Fibroblast of lung (primary cell): ENCODE data around the gene LSS. TPM values are rescaled to one million over a fixed set of nuclear protein-coding genes. Genes with fewer than 3 reads are reported as not detected.

Source experiments
- DNase-seq, 2 donors: peaks; one replicate each; pipeline versions ENCODE4 v3.0.0 to v3.0.0-alpha.2; 2010; ENCODE audit warnings: low read depth in 2 of 2
- H2AFZ ChIP-seq: 2 replicates; pipeline ENCODE4 v1.5.1; 2012; ENCODE audit warnings: low read length, control low read depth, inconsistent platforms
- H3K27ac ChIP-seq: 2 replicates; pipeline ENCODE4 v1.5.1; 2011; ENCODE audit warnings: low read length, control low read depth; ENCODE audit not compliant: insufficient read depth
- H3K27me3 ChIP-seq: 2 replicates; pipeline ENCODE4 v1.5.1; 2011; ENCODE audit warnings: mild to moderate bottlenecking, low read length; ENCODE audit not compliant: control insufficient read depth, insufficient read depth
- H3K36me3 ChIP-seq: 2 replicates; pipeline ENCODE4 v1.5.1; 2011; ENCODE audit warnings: low read length; ENCODE audit not compliant: control insufficient read depth, insufficient read depth
- H3K4me1 ChIP-seq: 2 replicates; pipeline ENCODE4 v1.5.1; 2011; ENCODE audit warnings: low read length; ENCODE audit not compliant: control insufficient read depth, insufficient read depth; ENCODE audit errors: extremely low read depth
- H3K4me2 ChIP-seq: 2 replicates; pipeline ENCODE4 v1.5.1; 2011; ENCODE audit warnings: low read length, control low read depth; ENCODE audit not compliant: insufficient read depth; ENCODE audit errors: extremely low read depth
- H3K4me3 ChIP-seq, 4 experiments: fragments of 200-600 bp in 1 of 4; sonication (generic) in 1 of 4; replicated peaks in 1 of 4; 2 replicates each; pipeline ENCODE4 v1.5.1; 2011 to 2016; ENCODE audit warnings: low read length in 4 of 4, low read depth in 3 of 4, mild to moderate bottlenecking in 3 of 4, control low read depth in 2 of 4, inconsistent platforms in 1 of 4, mixed read lengths in 1 of 4; ENCODE audit not compliant: insufficient read depth in 1 of 4; ENCODE audit errors: control extremely low read depth in 1 of 4
- H3K79me2 ChIP-seq: 2 replicates; pipeline ENCODE4 v1.5.1; 2012; ENCODE audit warnings: mild to moderate bottlenecking, low read length, inconsistent platforms; ENCODE audit not compliant: control insufficient read depth, insufficient read depth
- H3K9ac ChIP-seq: 2 replicates; pipeline ENCODE4 v1.5.1; 2011; ENCODE audit warnings: mild to moderate bottlenecking, low read length, control low read depth; ENCODE audit not compliant: insufficient read depth
- H3K9me3 ChIP-seq: 2 replicates; pipeline ENCODE4 v1.5.1; 2012; ENCODE audit warnings: low read depth, low read length; ENCODE audit not compliant: control insufficient read depth, insufficient read depth
- H4K20me1 ChIP-seq: 2 replicates; pipeline ENCODE4 v1.5.1; 2011; ENCODE audit warnings: low read length; ENCODE audit not compliant: control insufficient read depth, insufficient read depth; ENCODE audit errors: extremely low read depth
- EZH2 ChIP-seq: IDR thresholded peaks from 2 replicates; pipeline ENCODE4 v1.5.1; 2012; ENCODE audit warnings: low read length, control low read depth, mild to moderate bottlenecking; ENCODE audit errors: missing control alignments
- polyA plus RNA-seq, 2 donors: library from polyadenylated mRNA; depleted of rRNA in 1 of 2; stranded (reverse) in 1 of 2; unstranded in 1 of 2; fragments of >200 nt; gene quantifications; 2 replicates each; pipeline ENCODE4 v1.2.1, GENCODE V29; 2011 to 2012; ENCODE audit warnings: missing spikeins in 1 of 2
- total RNA-seq: library from RNA; depleted of rRNA; stranded (reverse); fragments of >200 nt; gene quantifications from 2 replicates; pipeline ENCODE4 v1.2.1, GENCODE V29; 2014
- TF ChIP-seq, protein P1 (sequence below), 2 donors: IDR thresholded peaks in 1 of 2; conservative IDR thresholded peaks in 1 of 2; 1 replicate in 1 of 2; 2 replicates in 1 of 2; pipeline ENCODE4 v1.5.1; 2011 to 2012; ENCODE audit warnings: low read length in 2 of 2, control low read depth in 1 of 2, inconsistent platforms in 1 of 2, low read depth in 1 of 2, mild to moderate bottlenecking in 1 of 2

The LSS gene
- total and polyA plus RNA-seq, 2 donors (not counting 1 experiment from before 2014, with no cell fraction given), result 97.6 to 252 TPM

DNA sequence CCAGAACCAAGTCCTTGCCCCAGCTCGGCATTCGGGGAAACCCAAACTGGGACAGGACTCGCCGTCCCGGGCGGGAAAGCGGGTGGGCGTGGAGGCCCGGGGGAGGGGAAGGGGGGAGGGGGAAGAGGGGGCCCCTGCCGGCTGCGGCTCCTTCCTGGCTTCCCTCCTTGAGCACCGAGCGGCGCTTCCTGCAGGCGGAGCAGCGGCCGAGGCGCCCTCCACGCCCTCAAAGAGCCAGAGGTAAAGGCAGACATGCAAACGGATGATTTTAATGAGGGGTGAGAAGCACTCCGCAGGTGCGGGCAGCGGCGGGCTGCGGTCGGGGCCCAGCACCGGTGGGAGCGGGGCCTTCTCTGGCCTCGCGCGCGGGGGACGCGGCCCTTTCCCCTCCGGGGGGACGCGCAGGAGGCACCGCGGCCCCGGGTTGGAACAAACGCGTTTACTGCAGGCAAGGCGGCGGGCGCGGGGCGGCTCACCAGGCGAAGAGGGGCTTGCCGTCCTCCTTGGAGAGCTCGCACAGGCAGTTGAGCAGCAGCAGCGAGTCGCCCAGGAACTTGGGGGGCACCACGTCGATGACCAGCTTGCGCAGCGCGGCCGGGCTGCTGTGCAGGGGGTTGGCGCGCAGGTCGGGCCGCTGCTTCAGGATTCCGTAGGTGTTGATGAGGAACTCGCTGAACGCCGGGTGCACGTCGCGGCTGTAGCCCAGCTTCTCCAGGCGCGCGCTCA, 67.5 kb downstream of the LSS start:
- no peak overlapping the region for H2AFZ ChIP-seq
- no peak for DNase-seq
- no peaks in the 10 kb centered on the region for H3K79me2 ChIP-seq
- H3K4me3 ChIP-seq, result no peak overlapping the region
- TF ChIP-seq, protein P1, sequence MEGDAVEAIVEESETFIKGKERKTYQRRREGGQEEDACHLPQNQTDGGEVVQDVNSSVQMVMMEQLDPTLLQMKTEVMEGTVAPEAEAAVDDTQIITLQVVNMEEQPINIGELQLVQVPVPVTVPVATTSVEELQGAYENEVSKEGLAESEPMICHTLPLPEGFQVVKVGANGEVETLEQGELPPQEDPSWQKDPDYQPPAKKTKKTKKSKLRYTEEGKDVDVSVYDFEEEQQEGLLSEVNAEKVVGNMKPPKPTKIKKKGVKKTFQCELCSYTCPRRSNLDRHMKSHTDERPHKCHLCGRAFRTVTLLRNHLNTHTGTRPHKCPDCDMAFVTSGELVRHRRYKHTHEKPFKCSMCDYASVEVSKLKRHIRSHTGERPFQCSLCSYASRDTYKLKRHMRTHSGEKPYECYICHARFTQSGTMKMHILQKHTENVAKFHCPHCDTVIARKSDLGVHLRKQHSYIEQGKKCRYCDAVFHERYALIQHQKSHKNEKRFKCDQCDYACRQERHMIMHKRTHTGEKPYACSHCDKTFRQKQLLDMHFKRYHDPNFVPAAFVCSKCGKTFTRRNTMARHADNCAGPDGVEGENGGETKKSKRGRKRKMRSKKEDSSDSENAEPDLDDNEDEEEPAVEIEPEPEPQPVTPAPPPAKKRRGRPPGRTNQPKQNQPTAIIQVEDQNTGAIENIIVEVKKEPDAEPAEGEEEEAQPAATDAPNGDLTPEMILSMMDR (conservative IDR thresholded peaks at IDR 0.05 in 1 of 2, IDR thresholded peaks at IDR 0.05 in 1 of 2; ENCODE audit: low read depth in 1 of 2, low read length in 2 of 2), result no peak
- no peak for TF ChIP-seq EZH2
- no peaks in the 10 kb centered on the region for H3K36me3 ChIP-seq
- H3K27me3 ChIP-seq, result no peaks in the 10 kb centered on the region
- H3K9ac ChIP-seq, result no peak overlapping the region
- no peaks in the 10 kb centered on the region for H3K4me1 ChIP-seq
- no peak overlapping the region for H3K4me2 ChIP-seq
- no peak overlapping the region for H3K27ac ChIP-seq
- H3K9me3 ChIP-seq, result no peaks in the 10 kb centered on the region
- H4K20me1 ChIP-seq, result no peaks in the 10 kb centered on the region

DNA sequence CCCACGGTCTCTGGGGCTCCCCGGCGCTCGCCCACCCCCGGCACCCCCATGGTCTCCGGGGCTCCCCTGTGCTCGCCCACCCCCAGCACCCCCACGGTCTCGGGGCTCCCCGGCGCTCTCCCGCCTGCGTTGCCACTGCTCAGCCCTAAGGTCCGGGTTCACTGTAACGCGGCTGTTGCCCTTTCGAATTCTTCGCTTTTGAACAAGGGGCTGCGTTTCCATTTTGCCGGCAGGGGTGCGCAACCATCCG, 68.0 kb downstream of the LSS start:
- no peak for DNase-seq
- TF ChIP-seq, protein P1 (conservative IDR thresholded peaks at IDR 0.05 in 1 of 2, IDR thresholded peaks at IDR 0.05 in 1 of 2; ENCODE audit: low read depth in 1 of 2, low read length in 2 of 2), result no peak
- TF ChIP-seq EZH2, result no peak
- Histone ChIP-seq H3K79me2 (no peaks in the 10 kb centered on the region), H2AFZ (no peak overlapping the region), H4K20me1 (no peaks in the 10 kb centered on the region), H3K4me1 (no peaks in the 10 kb centered on the region), H3K9ac (no peak overlapping the region), H3K9me3 (no peaks in the 10 kb centered on the region), H3K27ac (no peak overlapping the region), H3K27me3 (no peaks in the 10 kb centered on the region), H3K4me3 (no peak overlapping the region), H3K4me2 (no peak overlapping the region), H3K36me3 (no peaks in the 10 kb centered on the region)

DNA sequence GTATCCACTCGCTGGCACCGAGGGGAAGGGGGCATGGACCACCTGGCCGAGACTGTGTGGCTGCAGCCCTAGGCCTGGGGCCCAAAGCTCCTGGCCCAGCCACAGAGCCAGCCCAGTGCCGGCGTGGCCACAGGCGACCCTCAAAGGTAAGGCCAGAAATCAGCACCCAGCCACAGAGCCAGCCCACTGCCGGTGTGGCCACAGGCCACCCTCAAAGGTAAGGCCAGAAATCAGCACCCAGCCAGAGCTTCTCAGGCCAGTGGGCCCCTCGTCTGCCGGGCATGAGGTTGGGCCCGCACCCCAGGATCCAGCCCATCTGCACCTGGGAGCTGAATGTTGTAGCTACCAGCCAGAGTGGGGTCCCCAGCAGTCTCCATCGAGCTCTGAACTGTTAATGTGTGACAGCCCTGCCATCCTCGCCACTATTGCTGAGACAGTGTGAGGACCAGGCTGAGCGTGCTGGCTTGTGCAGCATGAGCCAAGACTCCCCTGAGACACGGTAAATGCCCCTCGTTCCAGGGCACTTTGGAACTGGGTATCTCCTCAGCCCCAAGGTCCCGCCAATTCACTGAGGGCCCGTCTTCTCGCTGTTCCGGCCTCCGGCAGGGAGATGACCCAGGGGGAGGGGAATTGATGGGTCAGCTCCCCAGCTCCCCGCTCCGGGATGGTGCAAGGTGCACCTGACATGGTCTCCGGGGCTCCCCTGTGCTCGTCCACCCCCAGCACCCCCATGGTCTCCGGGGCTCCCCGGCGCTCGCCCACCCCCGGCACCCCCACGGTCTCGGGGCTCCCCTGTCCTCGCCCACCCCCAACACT, 68.5 kb downstream of the LSS start:
- H3K9me3 ChIP-seq, result no peaks in the 10 kb centered on the region

More for the DNA sequence above, 68.5 kb downstream of the LSS start:
- no peaks in the 10 kb centered on the region for H3K79me2 ChIP-seq
- no peak overlapping the region for H3K27ac ChIP-seq
- no peaks in the 10 kb centered on the region for H3K4me1 ChIP-seq
- no peaks in the 10 kb centered on the region for H3K36me3 ChIP-seq
- H2AFZ ChIP-seq, result no peak overlapping the region
- no peaks in the 10 kb centered on the region for H4K20me1 ChIP-seq
- H3K9ac ChIP-seq, result no peak overlapping the region
- TF ChIP-seq, protein P1 (conservative IDR thresholded peaks at IDR 0.05 in 1 of 2, IDR thresholded peaks at IDR 0.05 in 1 of 2; ENCODE audit: low read depth in 1 of 2, low read length in 2 of 2), result no peak
- TF ChIP-seq EZH2, result no peak
- no peaks in the 10 kb centered on the region for H3K27me3 ChIP-seq
- no peak overlapping the region for H3K4me3 ChIP-seq
- H3K4me2 ChIP-seq, result no peak overlapping the region
- DNase-seq, result no peak
